HG03442 (cell line): Measurements from ENCODE around the gene PDE9A.

Experiments used
- ATAC-seq: cut with Tn5 transposase; IDR thresholded peaks from one replicate; pipeline ENCODE4 v1.9.1; 2021; ENCODE audit warnings: mild to moderate bottlenecking, moderate library complexity; ENCODE audit not compliant: unreplicated experiment

PDE9A gene

DNA sequence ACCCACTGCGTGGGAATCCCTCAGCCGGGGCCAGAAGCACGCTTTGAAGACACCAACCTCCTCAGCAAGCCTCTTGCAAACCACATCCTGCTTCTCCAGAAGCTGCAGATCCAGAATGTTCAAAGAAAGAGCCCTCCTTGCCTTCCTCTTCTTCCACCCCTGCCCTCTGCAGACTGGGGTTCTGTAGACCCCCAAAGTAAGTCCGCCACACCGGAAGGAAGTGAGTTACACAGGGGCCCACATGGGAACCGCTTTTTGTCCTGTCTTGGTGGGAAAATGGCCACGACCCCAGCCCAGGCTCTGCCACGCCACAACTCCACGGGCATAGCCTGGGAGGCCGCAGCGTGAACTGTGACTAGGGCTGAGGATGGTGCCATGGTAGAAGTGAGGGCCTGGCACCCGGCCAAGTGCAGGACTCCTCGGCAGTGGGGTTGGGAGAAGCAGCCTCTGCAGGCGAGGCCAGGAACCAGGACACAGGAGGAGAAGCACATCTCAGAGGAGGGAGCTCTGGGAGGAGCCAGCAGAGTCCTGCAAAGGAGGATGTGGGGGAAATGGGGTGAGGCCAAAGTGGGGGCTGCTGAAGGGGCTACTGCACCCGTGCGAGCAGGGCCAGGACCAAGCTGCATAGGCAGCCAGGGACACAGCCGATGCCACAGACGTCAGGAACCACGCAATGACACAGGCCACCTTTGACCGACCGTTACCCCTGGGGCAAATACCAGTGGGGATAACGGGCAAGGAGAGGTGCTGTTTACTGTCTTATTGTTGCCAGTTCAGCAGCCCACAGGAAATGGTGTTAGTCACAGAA, 30.9 kb downstream of the PDE9A start:
- ATAC-seq = no peak

DNA sequence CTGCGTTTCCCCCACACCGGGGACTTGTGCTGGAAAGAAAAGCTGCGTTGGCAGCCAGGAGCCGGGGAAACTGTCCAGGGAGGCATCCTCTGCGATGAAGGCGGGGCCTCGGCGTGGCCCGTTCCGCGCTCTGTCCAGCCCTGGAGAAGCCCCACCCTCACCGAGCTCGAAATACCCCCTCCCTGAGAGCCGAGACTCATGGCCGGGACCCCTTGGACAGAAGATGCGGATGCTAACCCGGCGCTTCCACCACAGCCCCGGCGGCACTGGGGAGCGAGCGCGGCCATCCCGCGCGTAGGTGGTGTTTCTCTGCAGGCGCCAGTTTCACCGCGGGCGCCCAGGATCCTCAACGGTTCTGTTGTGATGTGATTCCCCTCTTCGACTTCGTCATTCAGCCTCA, 31.6 kb downstream of the PDE9A start:
- no peak for ATAC-seq

DNA sequence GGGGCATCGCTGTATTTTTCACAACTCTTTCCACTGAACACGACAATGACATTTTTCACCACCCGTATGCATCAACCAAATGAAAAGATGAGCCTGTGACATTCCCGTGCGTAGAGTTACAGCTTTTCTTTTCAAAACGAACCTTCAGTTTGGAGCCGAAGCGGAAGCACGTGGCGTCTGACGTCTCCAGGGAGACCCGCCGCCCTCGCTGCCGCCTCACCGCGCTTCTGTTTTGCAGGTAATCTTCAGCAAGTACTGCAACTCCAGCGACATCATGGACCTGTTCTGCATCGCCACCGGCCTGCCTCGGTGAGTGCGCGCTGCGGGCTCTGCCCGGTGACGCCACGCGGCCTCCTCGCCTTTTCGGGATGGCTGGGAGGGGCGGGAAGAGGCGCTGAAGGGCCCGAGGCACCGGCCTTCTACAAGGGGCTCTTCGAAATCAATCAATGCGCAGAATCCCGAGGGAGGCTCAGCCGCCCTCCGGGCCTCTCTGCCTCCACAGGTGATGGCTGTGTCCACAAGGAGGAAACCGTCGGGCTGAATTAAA, 32.6 kb downstream of the PDE9A start:
- ATAC-seq = no peak

DNA sequence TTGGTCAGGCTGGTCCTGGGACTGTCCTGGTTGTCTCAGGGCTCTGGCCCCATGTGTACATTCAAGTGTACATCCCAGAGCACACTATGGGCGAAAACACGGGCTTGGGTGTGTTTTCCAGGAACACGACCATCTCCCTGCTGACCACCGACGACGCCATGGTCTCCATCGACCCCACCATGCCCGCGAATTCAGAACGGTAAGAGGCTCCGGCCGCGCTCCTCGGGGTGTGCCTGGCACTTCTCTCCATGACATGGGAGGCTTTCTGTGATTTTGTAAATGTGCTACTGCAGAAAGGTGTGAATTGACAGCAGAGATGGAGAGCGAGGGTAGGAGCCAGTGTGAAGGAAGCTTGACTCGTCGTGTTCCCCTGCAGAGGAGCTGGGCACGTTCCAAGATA, 34.4 kb downstream of the PDE9A start:
- ATAC-seq = no peak

DNA sequence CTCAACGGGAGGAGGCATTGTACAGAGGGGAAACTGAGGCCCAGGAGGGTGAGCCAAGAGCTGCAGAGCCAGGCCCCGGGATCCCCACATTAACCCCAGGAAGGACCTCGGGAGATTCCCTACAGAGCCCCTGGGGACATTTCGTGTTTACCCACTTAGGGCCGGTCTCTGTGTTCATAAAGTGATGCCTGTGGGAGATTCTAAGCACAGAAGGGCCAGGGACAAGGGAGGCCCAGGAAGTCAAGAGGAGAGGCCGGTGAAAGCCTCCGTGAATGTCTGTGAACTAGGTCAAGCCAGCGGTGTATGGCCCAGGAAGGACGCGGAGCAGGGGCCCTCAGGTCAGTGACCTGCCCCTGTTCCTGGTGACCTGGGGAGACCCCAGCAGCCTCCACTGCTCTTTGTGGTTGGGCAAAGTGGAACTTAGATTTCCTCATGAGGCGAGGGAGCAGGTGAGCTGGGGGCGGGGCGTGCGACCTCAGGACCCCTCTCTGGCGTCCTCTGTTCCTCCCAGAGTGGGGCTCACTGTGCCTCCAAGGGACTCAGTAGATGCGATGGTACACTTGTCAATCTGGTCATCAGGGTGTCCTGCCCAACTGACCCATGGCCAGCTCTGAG, 34.9 kb downstream of the PDE9A start:
- no peak for ATAC-seq

DNA sequence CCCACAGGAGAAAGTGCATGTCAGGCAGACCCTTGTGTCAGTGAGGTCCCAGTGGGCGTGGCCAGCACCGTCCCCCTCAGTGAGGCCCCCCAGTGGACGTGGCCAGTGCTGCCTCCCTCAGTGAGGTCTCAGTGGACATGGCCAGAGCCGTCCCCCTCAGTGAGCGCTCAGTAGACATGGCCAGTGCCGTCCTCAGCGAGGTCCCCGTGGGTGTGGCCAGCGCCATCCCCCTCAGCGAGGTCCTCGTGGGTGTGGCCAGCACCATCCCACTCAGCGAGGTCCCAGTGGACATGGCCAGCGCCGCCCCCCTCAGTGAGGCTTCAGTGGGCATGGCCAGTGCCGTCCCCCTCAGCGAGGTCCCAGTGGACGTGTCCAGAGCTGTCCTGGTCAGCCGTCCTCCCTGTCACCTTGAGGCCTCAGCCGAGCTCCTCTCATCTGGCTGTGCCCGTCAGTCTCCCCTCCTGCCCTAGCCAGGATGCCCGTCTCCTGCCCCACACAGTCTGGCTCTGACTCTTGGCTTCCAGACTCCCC, 35.5 kb downstream of the PDE9A start:
- no peak for ATAC-seq

DNA sequence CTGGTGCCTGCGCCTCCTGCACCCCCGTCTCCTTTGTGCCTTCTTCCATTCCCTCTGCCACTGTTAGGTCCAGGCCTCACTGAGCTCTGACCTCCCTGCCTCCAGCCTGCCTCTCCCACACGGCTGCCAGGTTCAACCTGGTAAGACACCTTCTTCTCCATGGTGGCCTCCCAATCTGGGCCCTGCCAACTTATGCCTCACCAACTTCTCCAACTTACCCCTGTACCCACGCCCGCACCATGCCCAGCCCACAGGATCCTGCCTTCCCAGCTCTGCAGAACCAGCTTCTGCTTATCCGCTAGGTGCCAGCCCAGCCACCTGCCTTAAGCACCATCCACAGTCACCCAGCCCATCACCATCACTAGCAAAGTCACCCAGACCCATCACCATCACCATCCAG, 37.2 kb downstream of the PDE9A start:
- no peak for ATAC-seq

DNA sequence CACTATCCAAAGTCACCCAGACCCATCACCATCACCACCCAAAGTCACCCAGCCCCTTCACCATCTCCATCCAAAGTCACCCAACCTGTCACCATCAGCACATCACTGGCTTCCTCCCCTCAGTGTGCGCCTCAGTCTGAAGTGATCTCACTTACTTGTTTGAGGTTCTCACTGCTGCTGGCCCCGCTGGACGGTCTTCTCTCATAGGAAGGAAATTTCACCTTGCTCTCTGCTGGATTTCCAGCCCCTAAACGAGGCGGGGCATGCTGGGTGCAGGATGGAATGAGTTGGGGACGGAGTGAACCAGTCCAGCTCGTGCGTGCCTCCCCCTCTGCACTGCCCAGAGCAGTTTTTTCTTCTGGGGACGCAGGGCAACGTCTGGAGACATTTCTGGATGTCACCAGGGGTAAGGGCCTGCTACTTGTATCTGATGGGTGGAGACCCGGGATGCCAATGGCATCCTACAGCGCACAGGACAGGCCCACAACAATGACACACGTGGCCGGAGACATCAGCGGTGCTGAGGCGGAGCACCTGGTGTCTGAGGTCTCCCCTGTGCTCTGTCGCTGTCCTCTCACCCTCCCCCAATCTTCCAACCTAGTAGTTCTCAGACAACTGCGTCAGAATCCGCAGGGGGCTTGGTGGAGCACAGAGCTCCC, 38.6 kb downstream of the PDE9A start:
- no peak for ATAC-seq

DNA sequence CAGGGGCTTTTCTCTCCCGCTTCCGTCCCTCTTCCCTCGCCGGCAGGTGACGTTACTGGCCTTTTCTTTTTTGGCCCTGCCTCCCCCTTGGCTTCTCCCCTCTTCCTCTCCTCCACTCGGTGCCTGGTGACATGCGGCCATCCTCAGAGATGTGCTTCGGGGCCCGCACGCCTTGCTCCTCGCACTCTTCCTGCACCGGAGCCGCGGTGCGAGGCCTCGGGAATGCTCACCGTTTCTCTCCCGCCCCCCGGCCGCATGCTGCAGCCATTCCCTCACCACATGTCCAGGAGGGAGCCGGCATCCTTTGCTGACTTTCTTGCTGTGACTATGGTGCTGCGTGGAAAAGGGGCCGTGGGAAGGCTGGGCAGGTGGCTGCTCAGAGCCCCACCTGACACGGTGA, 39.3 kb downstream of the PDE9A start:
- ATAC-seq = no peak

DNA sequence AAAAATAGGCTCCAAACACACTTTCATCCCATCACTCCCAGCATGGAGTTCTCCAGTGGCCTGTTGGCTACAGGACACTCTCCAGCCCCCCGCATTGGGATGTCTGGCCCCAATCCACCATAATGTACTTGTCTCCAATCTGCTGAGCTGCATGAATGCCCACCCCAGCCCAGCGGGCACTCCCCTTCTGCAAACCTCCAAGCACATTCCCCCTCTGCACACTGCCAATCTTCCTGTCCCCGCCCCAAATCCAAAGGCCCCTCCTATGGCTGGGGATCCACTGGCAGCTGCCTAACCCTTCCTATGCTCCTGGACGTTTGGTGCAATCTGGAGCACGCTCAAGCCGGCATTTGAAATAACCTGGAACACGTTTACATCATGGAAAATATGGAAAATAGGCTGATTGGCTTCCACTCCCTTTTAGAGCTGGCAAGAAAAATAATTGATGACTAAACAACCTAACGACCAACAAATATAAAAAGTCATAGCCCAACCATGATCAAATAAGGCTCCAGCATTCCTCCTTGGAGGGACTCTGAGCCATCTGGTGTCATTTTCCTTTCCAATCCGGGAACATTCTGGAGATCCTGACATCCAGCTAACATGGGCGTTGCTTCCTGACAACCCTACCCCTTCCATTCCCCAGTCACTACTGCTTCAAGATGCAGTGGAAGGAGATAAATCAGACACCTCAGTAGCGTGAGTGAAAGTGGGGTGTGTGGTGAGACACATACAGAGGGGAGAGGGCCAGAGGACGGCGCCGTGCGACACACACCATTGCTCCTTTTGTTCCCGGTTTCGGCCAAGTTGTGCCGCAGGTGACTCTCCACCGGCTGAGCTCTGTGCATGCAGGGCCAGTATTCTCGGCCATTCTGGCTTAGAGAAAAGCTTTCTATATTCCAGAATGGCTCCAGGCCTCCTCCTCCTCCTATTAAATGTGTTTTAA, 41.6 kb downstream of the PDE9A start:
- no peak for ATAC-seq

DNA sequence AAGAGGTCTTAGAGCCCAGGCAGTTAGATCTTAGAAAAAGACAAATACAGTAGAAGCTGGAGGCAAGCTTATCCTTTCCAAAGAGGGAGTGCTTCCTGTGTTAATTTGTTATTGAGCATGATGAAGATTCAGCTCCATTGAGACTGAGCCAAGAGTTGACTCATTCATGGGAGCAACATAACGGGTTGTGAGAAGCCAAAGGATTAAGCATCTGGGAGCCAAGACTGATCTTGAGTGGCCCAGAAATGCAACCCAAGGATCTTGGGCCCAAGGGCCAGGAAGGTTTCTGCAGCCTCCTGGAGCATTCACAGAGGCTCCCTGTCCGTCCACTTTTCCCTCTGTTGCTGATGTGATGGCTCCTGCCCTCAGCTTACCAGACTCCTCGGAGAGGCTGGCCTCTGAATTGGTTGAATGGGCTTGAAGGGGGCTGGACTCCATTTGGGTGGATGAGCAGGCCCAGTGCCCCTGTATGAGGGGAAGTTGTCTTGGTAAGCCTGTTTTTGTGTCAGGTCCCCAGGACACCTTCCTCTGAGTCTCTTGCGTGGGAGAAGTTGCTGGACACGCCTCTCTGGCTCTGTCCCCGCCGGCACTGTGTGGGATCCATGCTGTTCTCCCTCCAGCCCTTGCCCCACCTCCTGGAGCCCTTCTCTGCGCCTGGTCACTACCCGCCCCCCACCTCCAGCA, 42.4 kb downstream of the PDE9A start:
- no peak for ATAC-seq

DNA sequence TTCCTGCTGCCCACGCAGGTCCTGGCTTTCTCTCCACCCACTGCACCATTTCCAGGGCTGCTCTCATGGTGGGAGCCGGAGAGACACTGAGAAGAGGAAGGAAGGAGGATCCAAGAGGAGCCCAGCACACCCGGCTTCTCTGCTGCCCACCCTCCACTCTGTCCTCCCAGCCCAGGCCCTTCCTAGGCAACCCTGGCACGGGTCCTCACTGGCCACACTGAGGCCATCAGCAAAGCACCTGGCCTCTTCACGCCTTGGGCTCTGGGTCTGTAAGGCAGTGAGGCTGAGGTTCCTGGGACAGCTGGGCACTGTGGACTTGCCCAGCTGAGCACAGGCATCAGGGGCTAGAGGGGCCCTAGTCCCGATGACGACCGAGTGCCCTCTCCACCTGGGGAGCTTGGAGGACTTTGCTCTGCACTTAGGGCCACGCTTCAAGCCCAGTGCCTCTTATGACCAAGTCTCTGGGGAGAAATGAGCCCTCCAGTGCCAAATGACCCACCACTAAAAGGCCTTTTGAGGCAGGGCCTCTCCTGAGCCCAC, 43.1 kb downstream of the PDE9A start:
- no peak for ATAC-seq

DNA sequence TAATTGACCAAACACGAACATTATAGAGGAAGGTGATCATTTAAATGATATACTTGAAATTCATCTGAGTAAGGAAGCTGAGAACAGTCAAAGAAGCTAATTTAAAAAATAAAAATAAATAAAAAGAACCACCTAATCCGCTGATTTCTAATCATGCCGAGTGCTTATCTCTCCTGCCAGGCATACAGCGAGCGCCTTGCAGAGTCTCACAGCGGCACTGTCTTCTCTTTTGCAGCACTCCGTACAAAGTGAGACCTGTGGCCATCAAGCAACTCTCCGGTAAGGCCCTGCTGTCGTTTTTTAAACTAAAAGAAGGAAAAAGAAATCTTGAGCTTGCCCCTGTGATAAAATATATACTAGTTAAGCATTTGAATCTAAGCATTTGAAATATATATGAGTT, 45.3 kb downstream of the PDE9A start:
- ATAC-seq = no peak

DNA sequence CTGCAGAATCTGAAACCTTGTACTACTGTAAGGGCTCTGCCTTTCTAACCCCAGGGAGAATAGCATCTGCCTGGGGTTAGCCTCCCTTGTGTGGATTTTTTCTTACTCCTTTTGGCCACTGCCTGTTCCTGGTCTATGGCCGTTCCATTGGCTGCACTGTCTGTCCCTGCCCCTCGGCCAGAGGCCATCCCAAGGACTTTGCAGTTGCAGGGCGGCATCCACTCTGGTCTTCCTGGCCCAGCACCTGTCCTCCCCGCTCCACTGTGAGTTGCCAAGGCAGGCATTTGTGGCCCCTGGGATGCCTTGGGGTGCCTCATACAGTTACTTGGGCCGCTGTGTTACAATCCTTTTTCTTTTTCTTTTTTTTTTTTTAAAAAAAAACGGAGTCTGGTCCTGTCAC, 45.8 kb downstream of the PDE9A start:
- no peak for ATAC-seq

DNA sequence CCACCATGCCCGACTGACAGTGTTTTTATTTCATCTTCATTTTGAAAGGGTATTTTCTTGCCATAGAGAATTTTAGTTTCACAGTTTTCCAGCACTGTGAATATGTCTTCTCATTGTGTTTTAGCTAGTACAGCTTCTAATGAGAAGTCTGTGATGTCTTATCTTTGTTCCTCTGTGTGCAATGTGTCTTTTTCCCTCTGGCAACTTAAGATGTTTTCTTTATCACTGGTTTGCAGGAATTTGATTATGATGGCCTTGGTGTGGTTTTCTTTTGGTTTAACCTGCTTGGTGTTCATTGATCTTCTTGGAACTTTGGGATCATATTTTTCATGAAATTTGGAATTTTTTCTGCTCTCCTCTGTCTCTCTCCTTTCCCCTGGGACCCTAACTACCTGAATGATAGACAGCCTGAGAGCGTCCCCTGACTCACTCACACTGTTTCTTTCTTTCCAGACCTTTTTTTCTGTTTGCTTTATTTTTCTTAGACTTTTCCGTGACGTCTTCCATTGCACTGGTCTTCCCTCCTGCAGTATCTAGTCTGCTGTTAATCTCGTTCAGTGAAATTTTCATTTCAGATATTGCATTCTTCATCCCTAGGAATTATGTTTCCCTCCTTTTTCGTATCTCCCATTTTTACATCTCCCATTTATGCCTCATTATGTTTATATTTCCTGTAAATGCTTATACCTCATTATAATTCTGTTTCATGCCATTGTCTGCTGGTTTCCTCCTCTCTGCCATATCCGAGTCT, 48.5 kb downstream of the PDE9A start:
- no peak for ATAC-seq

DNA sequence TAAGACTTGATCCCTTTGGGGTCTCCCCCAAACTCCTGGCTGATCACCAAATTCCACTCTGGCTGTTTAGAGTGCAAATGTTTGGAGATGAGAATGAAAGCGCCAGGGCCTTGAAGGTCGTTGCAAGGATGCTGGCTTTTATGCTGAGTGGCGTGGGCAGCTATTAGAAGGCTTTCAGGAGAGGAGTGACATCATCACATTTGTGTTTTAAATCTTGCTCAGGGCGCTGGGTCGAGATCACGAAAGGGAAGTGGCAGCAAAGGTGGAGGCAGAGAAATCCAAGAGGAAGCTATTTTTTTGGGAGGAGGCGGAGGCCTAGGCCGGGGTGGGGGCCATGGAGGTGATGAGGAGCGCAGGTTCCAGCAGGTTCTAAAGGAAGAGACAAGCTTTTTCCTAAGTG, 49.3 kb downstream of the PDE9A start:
- ATAC-seq = no peak

DNA sequence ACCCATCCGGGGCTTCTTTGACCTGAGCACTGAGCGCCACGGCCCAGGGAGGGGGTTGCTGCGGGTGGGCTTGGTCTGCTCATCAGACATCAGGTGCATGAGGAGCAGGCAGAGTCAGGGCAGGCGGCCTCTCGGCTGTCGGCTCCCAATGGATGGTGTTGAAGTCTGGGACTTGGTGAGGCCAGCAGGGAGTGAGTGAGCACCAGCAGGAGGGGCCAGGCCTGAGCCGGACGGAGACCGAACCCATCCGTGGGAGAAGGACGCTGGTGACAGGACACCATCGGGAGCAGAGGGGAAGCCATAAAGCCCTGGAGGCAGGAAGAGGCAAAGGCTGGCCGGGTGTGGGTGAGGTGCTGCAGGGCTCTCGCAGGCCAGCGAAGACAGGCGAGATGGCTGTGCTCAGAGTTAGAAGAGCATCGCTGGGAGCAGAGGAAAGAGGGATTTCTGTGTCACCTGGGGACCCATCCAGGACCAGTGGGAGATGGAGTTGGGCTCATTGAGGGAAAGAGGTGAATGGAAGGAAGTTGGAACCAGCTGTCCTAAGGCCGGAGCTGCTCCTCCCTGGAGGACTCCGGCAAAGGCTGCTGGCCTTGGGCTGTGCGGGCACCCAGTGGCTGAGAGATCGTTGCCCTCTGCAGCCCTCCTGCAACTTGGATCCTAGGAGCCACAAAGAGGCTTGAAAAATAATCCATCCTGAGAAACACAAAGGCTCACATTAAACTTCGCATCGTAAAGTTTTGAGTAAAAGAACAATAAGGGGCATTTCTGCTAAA, 49.9 kb downstream of the PDE9A start:
- ATAC-seq = no peak

DNA sequence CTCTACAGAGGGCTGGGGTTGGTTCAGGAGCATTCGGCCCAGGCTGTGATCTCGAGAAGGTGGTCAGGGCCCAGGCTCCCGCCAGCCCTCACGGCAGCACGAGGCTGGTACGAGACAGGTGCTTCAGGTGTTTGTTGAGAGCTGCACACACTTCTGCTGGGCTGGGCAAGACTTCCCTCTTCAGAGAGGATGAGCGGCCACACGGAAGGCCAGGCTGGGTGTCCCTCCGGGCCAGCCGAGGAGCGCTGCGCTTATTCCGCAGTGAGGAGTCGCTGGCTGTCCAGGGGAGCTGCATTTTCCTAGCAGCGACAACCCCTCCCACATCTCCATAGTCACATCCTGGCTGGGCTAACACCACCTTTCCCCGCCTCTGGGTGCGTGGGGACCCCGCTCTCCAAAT, 50.5 kb downstream of the PDE9A start:
- ATAC-seq = no peak
